ENCODE measurements around the gene TMEM247. TPM values are rescaled to one million over a fixed set of nuclear protein-coding genes. Genes with fewer than 3 reads are reported as not detected.

The TMEM247 gene
- total RNA-seq, 1 donor from 2014 or later: not detected

GRCh38 chr2:46528880-46529279 lies 49.5 kb downstream of the TMEM247 start:
- DNase-seq: no peak
- intact Hi-C loops (cut with DNase I): no loop called here
- ATAC-seq (ENCODE audit: poor library complexity): no peak

GRCh38 chr2:46530639-46531038 lies 51.3 kb downstream of the TMEM247 start:
- intact Hi-C loops (cut with DNase I): no loop called here
- no peak for DNase-seq
- no peak for ATAC-seq (ENCODE audit: poor library complexity)

- intact Hi-C loops (cut with DNase I): no loop called here
- DNase-seq (no peak), ATAC-seq (ENCODE audit: poor library complexity) (no peak)
These were observed 52.5 kb downstream of the TMEM247 start for GRCh38 chr2:46531863-46532262.

Other genes with a start within 250 kb of the TMEM247 start
- gene EPAS1, start 182.2 kb upstream of the TMEM247 start, total RNA-seq: 200 TPM
- 442 TPM for gene RHOQ, start 62.9 kb downstream of the TMEM247 start, total RNA-seq
- gene ATP6V1E2, start 63.0 kb downstream of the TMEM247 start, total RNA-seq: 6.0 TPM
- gene PIGF, start 137.5 kb downstream of the TMEM247 start, total RNA-seq: 8.9 TPM
- 19.1 TPM for gene CRIPT, start 137.7 kb downstream of the TMEM247 start, total RNA-seq
- 16.5 TPM for gene SOCS5, start 219.7 kb downstream of the TMEM247 start, total RNA-seq

Data from Right ventricle myocardium superior (tissue), 1 donor.